C4-2B (cell line): Measurements from ENCODE around the gene SSC5D.

Source experiments
- CTCF ChIP-seq: fragments of 450-650 bp; conservative IDR thresholded peaks from 2 replicates; pipeline ENCODE4 v1.5.1; 2017; ENCODE audit warnings: mild to moderate bottlenecking
- ZFX ChIP-seq: fragments of 450-650 bp; IDR thresholded peaks from 2 replicates; pipeline ENCODE4 v1.6.1; 2017

- no peak for TF ChIP-seq CTCF
- TF ChIP-seq ZFX: no peak
Measured at GRCh38 chr19:55457683-55458457, 30.4 kb upstream of the SSC5D start.
